Measurements from ENCODE around the gene PDZRN3. TPM values are rescaled to one million over a fixed set of nuclear protein-coding genes. Genes with fewer than 3 reads are reported as not detected.

Gene PDZRN3
- total RNA-seq, 2 experiments from 2014 or later = not detected

DNA sequence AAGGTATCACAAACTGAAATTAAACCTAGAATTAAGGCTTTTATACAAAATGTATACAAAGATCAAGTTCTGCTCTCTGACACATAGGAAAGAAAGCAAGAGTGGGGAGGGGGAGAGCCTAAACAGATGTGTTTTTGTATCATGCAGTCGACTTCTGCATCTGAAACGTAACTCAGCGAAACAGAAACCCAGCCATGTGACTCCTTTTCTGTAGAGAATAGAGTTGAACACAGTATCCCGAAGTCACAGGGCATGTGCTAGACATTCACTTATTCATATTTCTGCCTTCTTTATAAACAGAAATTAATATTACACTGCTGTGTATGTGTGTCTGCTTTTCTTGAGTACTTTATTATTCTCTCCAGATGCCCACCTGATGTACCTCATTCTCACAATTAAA lies 121.0 kb downstream of the PDZRN3 start:
- ChIA-PET POLR2A (no interaction called here), CTCF (interaction anchor here (1.3 to 4.5 kb wide), 3 partner anchors 402 to 408 kb away, joined by 4 to 43 read pairs (median 15); no protein-coding TSS in a partner anchor)
- TF ChIP-seq, protein P1, sequence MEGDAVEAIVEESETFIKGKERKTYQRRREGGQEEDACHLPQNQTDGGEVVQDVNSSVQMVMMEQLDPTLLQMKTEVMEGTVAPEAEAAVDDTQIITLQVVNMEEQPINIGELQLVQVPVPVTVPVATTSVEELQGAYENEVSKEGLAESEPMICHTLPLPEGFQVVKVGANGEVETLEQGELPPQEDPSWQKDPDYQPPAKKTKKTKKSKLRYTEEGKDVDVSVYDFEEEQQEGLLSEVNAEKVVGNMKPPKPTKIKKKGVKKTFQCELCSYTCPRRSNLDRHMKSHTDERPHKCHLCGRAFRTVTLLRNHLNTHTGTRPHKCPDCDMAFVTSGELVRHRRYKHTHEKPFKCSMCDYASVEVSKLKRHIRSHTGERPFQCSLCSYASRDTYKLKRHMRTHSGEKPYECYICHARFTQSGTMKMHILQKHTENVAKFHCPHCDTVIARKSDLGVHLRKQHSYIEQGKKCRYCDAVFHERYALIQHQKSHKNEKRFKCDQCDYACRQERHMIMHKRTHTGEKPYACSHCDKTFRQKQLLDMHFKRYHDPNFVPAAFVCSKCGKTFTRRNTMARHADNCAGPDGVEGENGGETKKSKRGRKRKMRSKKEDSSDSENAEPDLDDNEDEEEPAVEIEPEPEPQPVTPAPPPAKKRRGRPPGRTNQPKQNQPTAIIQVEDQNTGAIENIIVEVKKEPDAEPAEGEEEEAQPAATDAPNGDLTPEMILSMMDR (IDR thresholded peaks at IDR 0.05) = no peak
- Mint-ChIP-seq H3K4me3 (no peak overlapping the region), H3K27ac (no peak overlapping the region), H3K9me3 (no peaks in the 10 kb centered on the region), H3K27me3 (peaks cover 13% of the 10 kb centered on the region), H3K4me1 (ENCODE audit: low read depth) (no peaks in the 10 kb centered on the region), H3K36me3 (ENCODE audit: low read depth) (no peaks in the 10 kb centered on the region)
- no peak for ATAC-seq
- intact Hi-C loops (cut with micrococcal nuclease) = no loop called here
- no peak for DNase-seq

DNA sequence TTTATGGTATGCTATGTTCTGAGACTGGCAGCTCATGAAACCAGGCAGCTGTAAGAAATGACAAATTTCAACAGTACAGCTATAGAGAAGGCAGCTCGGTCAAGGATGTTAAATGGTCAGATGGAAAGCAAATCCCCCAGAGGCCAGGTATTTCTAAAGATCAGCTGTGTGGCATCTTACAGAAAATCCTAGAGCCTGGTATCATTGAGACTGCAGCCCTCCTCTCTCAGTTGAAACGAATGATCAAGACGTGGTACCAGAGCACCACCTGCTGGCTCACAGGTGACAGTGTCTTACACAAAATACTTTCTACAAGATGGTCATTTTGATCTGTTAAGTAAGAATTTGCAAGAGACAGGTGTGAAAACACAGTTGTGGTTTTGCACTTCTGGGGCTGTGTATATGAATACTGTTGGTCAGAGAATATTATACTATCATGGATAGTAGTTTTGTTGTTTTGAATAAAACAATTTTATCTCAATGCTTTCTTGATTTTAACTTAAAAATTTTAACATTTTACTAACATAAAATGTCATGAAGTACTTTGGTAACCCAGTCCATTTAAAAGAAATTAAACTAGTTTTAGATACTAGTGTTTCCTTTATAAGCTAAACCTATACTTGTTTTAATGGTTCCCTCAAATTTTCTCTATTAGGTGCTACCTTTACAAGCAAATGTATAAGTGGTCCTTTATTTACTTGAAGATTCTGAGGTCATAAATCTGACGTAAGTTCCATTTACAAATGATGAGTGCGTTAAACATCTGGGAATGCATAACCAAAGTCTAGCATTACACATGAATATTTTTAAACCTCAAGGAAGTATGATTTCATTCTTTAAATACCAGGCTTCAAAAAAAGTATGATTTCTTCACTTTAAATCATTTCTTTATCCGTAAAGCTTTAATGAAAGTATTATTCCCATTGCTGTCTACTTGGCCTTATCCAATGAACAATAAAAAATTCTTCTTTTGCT lies 121.8 kb downstream of the PDZRN3 start:
- intact Hi-C loops (cut with micrococcal nuclease) = loop anchor here (1.0 kb wide), 1 partner anchor 402 kb away; no protein-coding TSS in a partner anchor
- peak; percentile 67 for ATAC-seq
- H3K9me3 Mint-ChIP-seq = no peaks in the 10 kb centered on the region

DNA sequence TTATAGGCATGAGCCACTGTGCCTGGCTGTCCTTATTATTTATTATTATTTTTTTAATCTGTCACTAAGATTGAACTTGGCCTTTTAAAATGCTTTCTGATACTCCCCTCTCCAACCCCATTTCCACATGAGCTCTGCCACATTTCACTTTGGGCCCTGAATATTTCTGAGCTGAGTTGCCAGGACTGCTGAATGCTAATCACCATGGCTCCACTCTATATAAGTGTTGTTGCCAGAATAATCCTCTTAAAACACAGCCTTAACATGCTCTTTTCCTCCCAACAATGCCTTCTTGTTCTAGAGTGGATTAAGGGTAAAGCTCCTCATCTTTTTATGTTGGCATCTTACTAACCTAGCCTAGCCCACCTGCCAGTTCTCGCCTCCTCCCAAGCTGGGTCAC lies 124.4 kb downstream of the PDZRN3 start:
- DNase-seq (no peak), ATAC-seq (no peak)
- Mint-ChIP-seq H3K9me3 (no peaks in the 10 kb centered on the region), H3K27me3 (peaks cover 13% of the 10 kb centered on the region), H3K4me3 (no peak overlapping the region), H3K36me3 (ENCODE audit: low read depth) (no peaks in the 10 kb centered on the region), H3K27ac (no peak overlapping the region), H3K4me1 (ENCODE audit: low read depth) (no peaks in the 10 kb centered on the region)
- TF ChIP-seq, protein P1 (IDR thresholded peaks at IDR 0.05) = no peak
- ChIA-PET POLR2A (no interaction called here), CTCF (interaction anchor here (1.6 to 4.5 kb wide), 2 partner anchors 10 to 399 kb away, joined by 4 to 43 read pairs; no protein-coding TSS in a partner anchor)
- intact Hi-C loops (cut with micrococcal nuclease) = no loop called here

More for the DNA sequence above, 121.8 kb downstream of the PDZRN3 start:
- CTCF ChIA-PET = interaction anchor here (0.6 to 4.5 kb wide), 20 partner anchors 8 to 407 kb away, joined by 3 to 43 read pairs (median 3); no protein-coding TSS in a partner anchor
- TF ChIP-seq, protein P1 (IDR thresholded peaks at IDR 0.05) = peak; percentile 79
- Mint-ChIP-seq H3K27ac (no peak overlapping the region), H3K27me3 (peaks cover 13% of the 10 kb centered on the region), H3K4me3 (no peak overlapping the region), H3K4me1 (ENCODE audit: low read depth) (no peaks in the 10 kb centered on the region), H3K36me3 (ENCODE audit: low read depth) (no peaks in the 10 kb centered on the region)
- peak; percentile 75 for DNase-seq
- POLR2A ChIA-PET = no interaction called here

DNA sequence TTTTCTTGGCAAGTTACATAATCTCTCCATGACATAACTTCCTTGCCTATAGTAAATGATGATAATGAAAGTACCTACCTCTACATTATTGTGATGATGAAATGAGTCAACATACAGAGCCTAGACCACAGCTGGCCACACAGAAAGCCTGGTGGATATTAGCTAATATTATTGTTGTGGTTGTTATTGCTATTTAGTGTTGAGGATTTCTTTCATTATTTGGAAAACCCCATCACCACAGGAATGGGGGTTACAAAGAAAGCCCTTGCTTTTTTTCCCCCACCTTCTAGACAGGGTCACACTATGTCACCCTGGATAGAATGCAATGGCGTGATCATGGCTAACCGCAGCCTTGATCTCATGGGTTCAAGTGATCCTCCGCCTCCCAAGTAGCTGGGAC lies 125.0 kb downstream of the PDZRN3 start:
- ATAC-seq = no peak
- DNase-seq = no peak
- CTCF ChIA-PET = interaction anchor here (1.1 to 4.5 kb wide), 3 partner anchors 8 to 398 kb away, joined by 4 to 43 read pairs (median 4); no protein-coding TSS in a partner anchor
- no peak overlapping the region for H3K27ac Mint-ChIP-seq
- intact Hi-C loops (cut with micrococcal nuclease) = no loop called here
- POLR2A ChIA-PET = no interaction called here
- TF ChIP-seq, protein P1 (IDR thresholded peaks at IDR 0.05) = no peak
- peaks cover 13% of the 10 kb centered on the region for H3K27me3 Mint-ChIP-seq
- no peaks in the 10 kb centered on the region for H3K4me1 Mint-ChIP-seq (ENCODE audit: low read depth)
- no peak overlapping the region for H3K4me3 Mint-ChIP-seq
- no peaks in the 10 kb centered on the region for H3K9me3 Mint-ChIP-seq
- no peaks in the 10 kb centered on the region for H3K36me3 Mint-ChIP-seq (ENCODE audit: low read depth)

Measured in activated CD8-positive, alpha-beta T cell treated with anti-CD3 and anti-CD28 coated beads for 36 hours (primary cell).